CD14-positive monocyte (primary cell): ENCODE data around the gene WDFY4. TPM values are rescaled to one million over a fixed set of nuclear protein-coding genes. Genes with fewer than 3 reads are reported as not detected.

Experiments
- DNase-seq, 3 donors: peaks; one replicate each; pipeline ENCODE4 v3.0.0-alpha.2; 2011 to 2022
- H2AFZ ChIP-seq: 2 replicates; pipeline ENCODE4 v1.6.0; 2012; ENCODE audit warnings: mild to moderate bottlenecking, low read depth, low read length, inconsistent platforms; ENCODE audit not compliant: insufficient read depth, poor library complexity, severe bottlenecking
- H3K27ac ChIP-seq, 2 donors: 1 replicate in 1 of 2; 2 replicates in 1 of 2; pipeline ENCODE4 v1.5.1; 2012 to 2013; ENCODE audit warnings: low read length in 2 of 2, control low read depth in 1 of 2, inconsistent platforms in 1 of 2, low read depth in 1 of 2, mild to moderate bottlenecking in 1 of 2
- H3K27me3 ChIP-seq, 2 donors: one replicate each; pipeline versions ENCODE4 v1.6.0 to v1.6.1; 2011 to 2013; ENCODE audit warnings: low read length in 2 of 2; ENCODE audit not compliant: control insufficient read depth in 2 of 2, insufficient read depth in 2 of 2
- H3K36me3 ChIP-seq, 2 donors: replicated peaks in 1 of 2; 1 replicate in 1 of 2; 2 replicates in 1 of 2; pipeline versions ENCODE4 v1.5.1 to v1.6.1; 2012 to 2013; ENCODE audit warnings: low read length in 2 of 2, control low read depth in 1 of 2, inconsistent platforms in 1 of 2, mild to moderate bottlenecking in 1 of 2; ENCODE audit not compliant: insufficient read depth in 2 of 2, control insufficient read depth in 1 of 2
- H3K4me1 ChIP-seq, 2 donors: 1 replicate in 1 of 2; 2 replicates in 1 of 2; pipeline versions ENCODE4 v1.5.1 to v1.6.1; 2012 to 2013; ENCODE audit warnings: low read length in 2 of 2, control low read depth in 1 of 2, inconsistent platforms in 1 of 2, mild to moderate bottlenecking in 1 of 2, moderate library complexity in 1 of 2; ENCODE audit not compliant: insufficient read depth in 2 of 2, control insufficient read depth in 1 of 2
- H3K4me2 ChIP-seq: replicated peaks from 2 replicates; pipeline ENCODE3; 2012; ENCODE audit warnings: low read length, moderate library complexity, mild to moderate bottlenecking; ENCODE audit not compliant: poor library complexity, severe bottlenecking; ENCODE audit errors: extremely low read depth
- H3K4me3 ChIP-seq, 3 experiments: fragments of 200-600 bp in 1 of 3; sonication (generic) in 1 of 3; replicated peaks in 1 of 3; 1 replicate in 2 of 3; 2 replicates in 1 of 3; pipeline ENCODE4 v1.5.1; 2011 to 2013; ENCODE audit warnings: low read length in 3 of 3, mild to moderate bottlenecking in 3 of 3, control low read depth in 2 of 3, low read depth in 2 of 3, inconsistent platforms in 1 of 3, moderate library complexity in 1 of 3
- H3K79me2 ChIP-seq: 2 replicates; pipeline ENCODE4 v1.6.0; 2012; ENCODE audit warnings: mild to moderate bottlenecking, control low read depth, inconsistent platforms, low read length, moderate library complexity; ENCODE audit not compliant: insufficient read depth
- H3K9ac ChIP-seq: 2 replicates; pipeline ENCODE4 v1.6.0; 2017; ENCODE audit warnings: low read length, mild to moderate bottlenecking; ENCODE audit not compliant: insufficient read depth, poor library complexity, severe bottlenecking
- H3K9me3 ChIP-seq, 2 donors: replicated peaks in 1 of 2; 1 replicate in 1 of 2; 2 replicates in 1 of 2; pipeline versions ENCODE4 v1.5.1 to v1.6.1; 2012 to 2013; ENCODE audit warnings: low read length in 2 of 2, control low read depth in 1 of 2; ENCODE audit not compliant: control insufficient read depth in 1 of 2, insufficient read depth in 1 of 2
- H4K20me1 ChIP-seq: 2 replicates; pipeline ENCODE4 v1.6.0; 2012; ENCODE audit warnings: mild to moderate bottlenecking, low read length, control low read depth, moderate library complexity; ENCODE audit not compliant: insufficient read depth
- H3K27ac Mint-ChIP-seq, 7 donors: one replicate each; pipeline ENCODE4 v1.8.0; 2020; ENCODE audit warnings: mild to moderate bottlenecking in 7 of 7, mixed read lengths in 7 of 7, moderate library complexity in 6 of 7, inconsistent platforms in 2 of 7
- H3K27me3 Mint-ChIP-seq, 3 donors: one replicate each; pipeline ENCODE4 v1.8.0; 2021 to 2022; ENCODE audit warnings: low read depth in 3 of 3, mild to moderate bottlenecking in 3 of 3, mixed read lengths in 3 of 3, moderate library complexity in 3 of 3, inconsistent platforms in 1 of 3
- H3K36me3 Mint-ChIP-seq, 2 donors: one replicate each; pipeline ENCODE4 v1.8.0; 2020; ENCODE audit warnings: mixed read lengths in 2 of 2, inconsistent platforms in 1 of 2, mild to moderate bottlenecking in 1 of 2
- H3K4me1 Mint-ChIP-seq: one replicate; pipeline ENCODE4 v1.8.0; 2020; ENCODE audit warnings: mild to moderate bottlenecking, mixed read lengths
- H3K4me3 Mint-ChIP-seq, 2 donors: one replicate each; pipeline ENCODE4 v1.8.0; 2020; ENCODE audit warnings: mild to moderate bottlenecking in 2 of 2, mixed read lengths in 2 of 2, moderate library complexity in 1 of 2
- H3K9me3 Mint-ChIP-seq, 7 donors: one replicate each; pipeline ENCODE4 v1.8.0; 2020 to 2022; ENCODE audit warnings: mixed read lengths in 7 of 7, mild to moderate bottlenecking in 6 of 7, moderate library complexity in 6 of 7, inconsistent platforms in 2 of 7
- WGBS: methylation state at CpG from one replicate; pipeline ENCODE4 v1.1.5; 2013; ENCODE audit warnings: missing lambda C conversion rate; ENCODE audit not compliant: insufficient coverage; 5-methylcytosine and 5-hydroxymethylcytosine counted together
- intact Hi-C, 2 donors: fragments of 100-400 bp; cut with micrococcal nuclease; formaldehyde crosslinking; loops; one replicate each; pipeline versions ENCODE4 v1.15.0 to v1.15.1; 2023
- polyA plus RNA-seq, 3 donors: library from polyadenylated mRNA; depleted of rRNA in 1 of 3; unstranded in 2 of 3; stranded (reverse) in 1 of 3; fragments of 300-500 nt in 2 of 3; fragments of >200 nt in 1 of 3; fragmentation: Illumina TruSeq in 2 of 3; gene quantifications; 1 replicate in 2 of 3; 2 replicates in 1 of 3; pipeline ENCODE4 v1.2.3, GENCODE V29; 2012 to 2021
- TF ChIP-seq, protein P1 (sequence below): fragments of 200-600 bp; IDR thresholded peaks from one replicate; pipeline ENCODE4 v1.8.0; 2022; ENCODE audit warnings: antibody characterized with exemption, mild to moderate bottlenecking

Gene WDFY4
- polyA plus RNA-seq, 3 donors = 7.5 to 36.1 (median 9.8) TPM

DNA sequence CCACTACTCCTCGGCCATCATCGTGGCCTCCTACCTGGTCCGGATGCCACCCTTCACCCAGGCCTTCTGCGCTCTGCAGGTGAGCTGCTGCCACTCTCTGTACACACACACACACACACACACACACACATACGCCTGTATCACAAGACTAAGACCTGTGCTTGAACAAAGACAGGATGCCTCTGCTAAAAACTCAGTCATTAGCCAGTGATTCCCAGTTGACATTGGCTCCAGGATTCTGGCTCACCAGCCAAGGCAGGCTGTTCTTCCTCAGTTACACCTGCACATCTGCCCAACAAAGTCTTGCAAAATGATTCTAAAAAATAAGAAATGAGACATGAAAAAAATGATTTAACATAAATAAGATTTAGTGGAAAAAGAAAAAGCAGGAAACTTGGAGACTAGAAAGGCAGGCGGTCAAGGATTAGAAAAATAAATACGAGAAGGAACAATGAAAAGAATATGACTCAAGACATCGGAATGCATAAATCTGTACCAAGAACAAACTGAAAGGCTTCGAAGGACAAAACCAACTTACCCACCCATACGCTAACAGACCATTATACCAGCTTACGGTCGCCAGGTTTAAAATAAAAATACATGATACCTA lies 262.3 kb downstream of the WDFY4 start:
- H3K36me3 Mint-ChIP-seq = peaks cover 84 to 96% of the 10 kb centered on the region in 2 donors
- Histone ChIP-seq H3K27ac (no peak overlapping the region), H3K9me3 (no peaks in the 10 kb centered on the region), H2AFZ (no peak overlapping the region), H3K4me1 (no peaks in the 10 kb centered on the region), H3K27me3 (no peaks in the 10 kb centered on the region), H3K4me3 (no peak overlapping the region), H4K20me1 (no peaks in the 10 kb centered on the region), H3K9ac (no peak overlapping the region), H3K4me2 (no peak overlapping the region), H3K79me2 (no peaks in the 10 kb centered on the region), H3K36me3 (peaks cover 73 to 100% of the 10 kb centered on the region in 2 donors)
- DNase-seq = no peak
- H3K9me3 Mint-ChIP-seq = no peaks in the 10 kb centered on the region
- intact Hi-C loops = no loop called here
- no peaks in the 10 kb centered on the region for H3K27me3 Mint-ChIP-seq
- TF ChIP-seq, protein P1, sequence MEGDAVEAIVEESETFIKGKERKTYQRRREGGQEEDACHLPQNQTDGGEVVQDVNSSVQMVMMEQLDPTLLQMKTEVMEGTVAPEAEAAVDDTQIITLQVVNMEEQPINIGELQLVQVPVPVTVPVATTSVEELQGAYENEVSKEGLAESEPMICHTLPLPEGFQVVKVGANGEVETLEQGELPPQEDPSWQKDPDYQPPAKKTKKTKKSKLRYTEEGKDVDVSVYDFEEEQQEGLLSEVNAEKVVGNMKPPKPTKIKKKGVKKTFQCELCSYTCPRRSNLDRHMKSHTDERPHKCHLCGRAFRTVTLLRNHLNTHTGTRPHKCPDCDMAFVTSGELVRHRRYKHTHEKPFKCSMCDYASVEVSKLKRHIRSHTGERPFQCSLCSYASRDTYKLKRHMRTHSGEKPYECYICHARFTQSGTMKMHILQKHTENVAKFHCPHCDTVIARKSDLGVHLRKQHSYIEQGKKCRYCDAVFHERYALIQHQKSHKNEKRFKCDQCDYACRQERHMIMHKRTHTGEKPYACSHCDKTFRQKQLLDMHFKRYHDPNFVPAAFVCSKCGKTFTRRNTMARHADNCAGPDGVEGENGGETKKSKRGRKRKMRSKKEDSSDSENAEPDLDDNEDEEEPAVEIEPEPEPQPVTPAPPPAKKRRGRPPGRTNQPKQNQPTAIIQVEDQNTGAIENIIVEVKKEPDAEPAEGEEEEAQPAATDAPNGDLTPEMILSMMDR = no peak
- 98% methylated on average over 5 of the region's 12 CpGs for WGBS
- H3K4me3 Mint-ChIP-seq = no peak overlapping the region
- no peaks in the 10 kb centered on the region for H3K4me1 Mint-ChIP-seq
- no peak overlapping the region for H3K27ac Mint-ChIP-seq

DNA sequence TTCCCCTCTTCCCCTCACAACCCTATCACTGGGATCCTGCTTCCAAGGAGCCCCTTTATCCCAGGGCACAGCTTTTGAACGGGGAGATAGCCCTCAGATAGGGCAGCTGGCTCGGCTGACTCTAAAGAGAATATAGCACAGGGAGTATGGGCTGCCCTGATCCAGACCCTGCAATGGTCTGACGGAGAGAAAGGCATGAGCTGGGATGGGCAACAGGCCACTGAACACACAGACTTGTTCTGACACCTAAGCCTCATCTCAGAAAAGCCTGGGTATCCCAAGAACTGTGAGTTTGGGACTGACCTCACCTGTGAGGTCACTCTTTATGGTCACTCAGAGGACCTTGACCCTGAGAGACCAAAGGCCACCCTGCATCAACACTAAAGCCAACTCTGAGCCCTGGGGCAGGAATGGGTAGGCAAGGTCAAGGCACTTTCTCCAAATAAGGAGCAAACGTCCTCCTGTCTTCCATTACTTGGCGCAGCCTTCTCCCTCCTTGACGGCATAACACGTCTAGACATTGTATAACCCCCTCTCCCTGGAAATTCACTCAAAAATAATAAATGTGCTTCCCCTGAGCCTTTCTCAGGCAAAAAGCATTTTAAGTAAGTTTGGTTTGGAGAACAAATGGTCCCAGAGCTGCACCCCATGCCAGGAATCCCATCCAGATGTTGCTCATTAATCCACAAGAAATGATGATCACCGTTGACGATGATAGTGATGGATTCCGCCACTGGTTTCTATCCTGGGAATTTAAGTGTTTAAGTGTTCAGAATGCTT lies 263.2 kb downstream of the WDFY4 start:
- intact Hi-C loops = no loop called here
- Mint-ChIP-seq H3K9me3 (no peaks in the 10 kb centered on the region), H3K4me3 (no peak overlapping the region), H3K27me3 (no peaks in the 10 kb centered on the region), H3K36me3 (peaks cover 84 to 96% of the 10 kb centered on the region in 2 donors), H3K4me1 (no peaks in the 10 kb centered on the region), H3K27ac (peak overlapping the region in 1 of 7 donors; percentile 63)
- no peak for DNase-seq
- Histone ChIP-seq H3K27me3 (no peaks in the 10 kb centered on the region), H3K4me3 (no peak overlapping the region), H3K36me3 (peaks cover 68 to 100% of the 10 kb centered on the region in 2 donors), H3K9ac (no peak overlapping the region), H3K4me2 (no peak overlapping the region), H2AFZ (no peak overlapping the region), H3K9me3 (no peaks in the 10 kb centered on the region), H3K4me1 (no peaks in the 10 kb centered on the region), H4K20me1 (no peaks in the 10 kb centered on the region), H3K27ac (no peak overlapping the region), H3K79me2 (no peaks in the 10 kb centered on the region)
- TF ChIP-seq, protein P1 = no peak
- WGBS = 89% methylated on average over 3 of the region's 10 CpGs
